Neural cell (in vitro differentiated cells): ENCODE measurements around the gene ACE. TPM values are rescaled to one million over a fixed set of nuclear protein-coding genes. Genes with fewer than 3 reads are reported as not detected.

Experiments used
- H2AFZ ChIP-seq: fragments of 200-600, 300-800 bp; sonication (generic), shearing (Covaris generic); 2 replicates; pipeline ENCODE4 v1.6.0; 2014; ENCODE audit warnings: low read depth, mild to moderate bottlenecking, antibody characterized with exemption, low read length, moderate library complexity
- H3F3A ChIP-seq: fragments of 200-600 bp; shearing (Covaris generic); 2 replicates; pipeline ENCODE4 v1.6.1; 2016; ENCODE audit warnings: mild to moderate bottlenecking, moderate library complexity, mixed read lengths, antibody characterized with exemption, low read length; ENCODE audit not compliant: insufficient read depth, poor library complexity, severe bottlenecking
- H3K27ac ChIP-seq: fragments of 200-600, 300-800 bp; sonication (generic), shearing (Covaris generic); 2 replicates; pipeline ENCODE4 v1.5.1; 2014; ENCODE audit warnings: mild to moderate bottlenecking, low read length, moderate library complexity
- H3K27me3 ChIP-seq: fragments of 300-800, 200-600 bp; sonication (generic), shearing (Covaris generic); 2 replicates; pipeline ENCODE4 v1.6.0; 2014; ENCODE audit warnings: mild to moderate bottlenecking, low read depth, low read length, moderate library complexity; ENCODE audit not compliant: insufficient read depth
- H3K36me3 ChIP-seq: fragments of 300-800, 200-600 bp; sonication (generic), shearing (Covaris generic); 2 replicates; pipeline ENCODE4 v1.5.1; 2014; ENCODE audit warnings: mild to moderate bottlenecking, antibody characterized with exemption, low read length, moderate library complexity; ENCODE audit not compliant: insufficient read depth
- H3K4me2 ChIP-seq: fragments of 300-800, 200-600 bp; sonication (generic), shearing (Covaris generic); 2 replicates; pipeline ENCODE4 v1.6.0; 2014; ENCODE audit warnings: mild to moderate bottlenecking, low read length
- H3K4me3 ChIP-seq: fragments of 300-800, 200-600 bp; sonication (generic), shearing (Covaris generic); 2 replicates; pipeline ENCODE4 v1.5.1; 2014; ENCODE audit warnings: mild to moderate bottlenecking, low read length, moderate library complexity
- H3K79me2 ChIP-seq: fragments of 200-600 bp; shearing (Covaris generic); replicated peaks from 2 replicates; pipeline ENCODE4 v1.6.0; 2014; ENCODE audit warnings: mild to moderate bottlenecking, low read length, moderate library complexity; ENCODE audit not compliant: insufficient read depth
- H3K9ac ChIP-seq: fragments of 300-800, 200-600 bp; sonication (generic), shearing (Covaris generic); 2 replicates; pipeline ENCODE4 v1.6.1; 2016; ENCODE audit warnings: mild to moderate bottlenecking, low read length, mixed read lengths
- H3K9me2 ChIP-seq: fragments of 200-600 bp; shearing (Covaris generic); 2 replicates; pipeline ENCODE4 v1.6.1; 2016; ENCODE audit warnings: mild to moderate bottlenecking, low read length, mixed read lengths; ENCODE audit not compliant: insufficient read depth
- H3K9me3 ChIP-seq: fragments of 200-600, 300-800 bp; sonication (generic), shearing (Covaris generic); 2 replicates; pipeline ENCODE4 v1.6.1; 2016; ENCODE audit warnings: mild to moderate bottlenecking, mixed run types, low read length, moderate library complexity, mixed read lengths
- H4K20me1 ChIP-seq: fragments of 200-600 bp; shearing (Covaris generic); 2 replicates; pipeline ENCODE4 v1.6.1; 2016; ENCODE audit warnings: mild to moderate bottlenecking, mixed run types; ENCODE audit not compliant: insufficient read depth
- EP300 ChIP-seq: fragments of 450-650 bp; conservative IDR thresholded peaks from 2 replicates; pipeline ENCODE4 v1.6.1; 2014; ENCODE audit warnings: antibody characterized with exemption, mild to moderate bottlenecking, moderate library complexity; ENCODE audit not compliant: poor library complexity, severe bottlenecking
- EZH2 ChIP-seq: fragments of 200-600, 300-800 bp; shearing (Covaris generic), sonication (generic); IDR thresholded peaks from 2 replicates; pipeline ENCODE4 v1.6.1; 2014; ENCODE audit warnings: antibody characterized with exemption, low read length, borderline replicate concordance, mild to moderate bottlenecking; ENCODE audit not compliant: insufficient read depth, poor library complexity, severe bottlenecking
- MXI1 ChIP-seq: fragments of 450-650 bp; conservative IDR thresholded peaks from 2 replicates; pipeline ENCODE4 v1.6.1; 2014; ENCODE audit warnings: antibody characterized with exemption, mild to moderate bottlenecking; ENCODE audit not compliant: poor library complexity, severe bottlenecking
- POLR2AphosphoS5 ChIP-seq: IDR thresholded peaks from 2 replicates; pipeline ENCODE4 v1.6.1; 2012
- RAD21 ChIP-seq: fragments of 450-650 bp; conservative IDR thresholded peaks from 2 replicates; pipeline ENCODE4 v1.6.1; 2014; ENCODE audit warnings: antibody characterized with exemption, mild to moderate bottlenecking, moderate library complexity
- SMC3 ChIP-seq: fragments of 450-650 bp; conservative IDR thresholded peaks from 2 replicates; pipeline ENCODE4 v1.6.1; 2014; ENCODE audit warnings: antibody characterized with exemption, mild to moderate bottlenecking, moderate library complexity; ENCODE audit not compliant: poor library complexity
- TAF1 ChIP-seq: IDR thresholded peaks from 2 replicates; pipeline ENCODE4 v1.6.1; 2012; ENCODE audit warnings: low read depth
- polyA plus RNA-seq: library from polyadenylated mRNA; depleted of rRNA; stranded (reverse); fragments of >200 nt; gene quantifications from 2 replicates; pipeline ENCODE4 v1.2.3, GENCODE V29; 2014
- TF ChIP-seq, protein P1 (sequence below): IDR thresholded peaks from 2 replicates; pipeline ENCODE4 v1.6.1; 2012; ENCODE audit warnings: borderline replicate concordance
- TF ChIP-seq, protein P2 (sequence below): fragments of 450-650 bp; IDR thresholded peaks from 2 replicates; pipeline ENCODE4 v1.5.1; 2014; ENCODE audit warnings: antibody characterized with exemption, mild to moderate bottlenecking, moderate library complexity; ENCODE audit not compliant: poor library complexity, severe bottlenecking

ACE gene
- polyA plus RNA-seq, 1 donor from 2014 or later = 1.5 TPM

DNA sequence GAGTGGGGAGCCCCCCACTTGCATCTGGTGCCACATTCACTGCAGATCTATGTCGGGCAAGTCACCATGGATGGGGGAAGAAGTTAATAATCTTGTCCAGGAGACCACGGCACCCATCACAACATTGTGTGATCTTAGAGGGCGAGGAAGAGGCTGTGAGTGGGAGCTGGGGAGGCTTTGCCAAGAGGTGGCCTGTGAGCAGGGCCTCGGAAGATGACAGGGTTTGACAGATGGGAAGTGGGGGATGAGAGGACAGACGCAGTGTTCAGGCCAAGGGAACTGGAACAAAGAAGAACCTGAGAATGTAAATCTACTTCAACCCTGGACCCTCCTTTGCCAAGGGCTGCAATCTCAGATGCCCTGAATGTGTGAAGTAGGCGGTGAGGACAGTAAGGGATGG, 12.4 kb downstream of the ACE start:
- TF ChIP-seq, protein P1, sequence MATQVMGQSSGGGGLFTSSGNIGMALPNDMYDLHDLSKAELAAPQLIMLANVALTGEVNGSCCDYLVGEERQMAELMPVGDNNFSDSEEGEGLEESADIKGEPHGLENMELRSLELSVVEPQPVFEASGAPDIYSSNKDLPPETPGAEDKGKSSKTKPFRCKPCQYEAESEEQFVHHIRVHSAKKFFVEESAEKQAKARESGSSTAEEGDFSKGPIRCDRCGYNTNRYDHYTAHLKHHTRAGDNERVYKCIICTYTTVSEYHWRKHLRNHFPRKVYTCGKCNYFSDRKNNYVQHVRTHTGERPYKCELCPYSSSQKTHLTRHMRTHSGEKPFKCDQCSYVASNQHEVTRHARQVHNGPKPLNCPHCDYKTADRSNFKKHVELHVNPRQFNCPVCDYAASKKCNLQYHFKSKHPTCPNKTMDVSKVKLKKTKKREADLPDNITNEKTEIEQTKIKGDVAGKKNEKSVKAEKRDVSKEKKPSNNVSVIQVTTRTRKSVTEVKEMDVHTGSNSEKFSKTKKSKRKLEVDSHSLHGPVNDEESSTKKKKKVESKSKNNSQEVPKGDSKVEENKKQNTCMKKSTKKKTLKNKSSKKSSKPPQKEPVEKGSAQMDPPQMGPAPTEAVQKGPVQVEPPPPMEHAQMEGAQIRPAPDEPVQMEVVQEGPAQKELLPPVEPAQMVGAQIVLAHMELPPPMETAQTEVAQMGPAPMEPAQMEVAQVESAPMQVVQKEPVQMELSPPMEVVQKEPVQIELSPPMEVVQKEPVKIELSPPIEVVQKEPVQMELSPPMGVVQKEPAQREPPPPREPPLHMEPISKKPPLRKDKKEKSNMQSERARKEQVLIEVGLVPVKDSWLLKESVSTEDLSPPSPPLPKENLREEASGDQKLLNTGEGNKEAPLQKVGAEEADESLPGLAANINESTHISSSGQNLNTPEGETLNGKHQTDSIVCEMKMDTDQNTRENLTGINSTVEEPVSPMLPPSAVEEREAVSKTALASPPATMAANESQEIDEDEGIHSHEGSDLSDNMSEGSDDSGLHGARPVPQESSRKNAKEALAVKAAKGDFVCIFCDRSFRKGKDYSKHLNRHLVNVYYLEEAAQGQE = no peak
- TF ChIP-seq TAF1 (no peak), MXI1 (no peak), SMC3 (no peak), EP300 (no peak), RAD21 (no peak), POLR2AphosphoS5 (no peak), EZH2 (no peak)
- TF ChIP-seq, protein P2, sequence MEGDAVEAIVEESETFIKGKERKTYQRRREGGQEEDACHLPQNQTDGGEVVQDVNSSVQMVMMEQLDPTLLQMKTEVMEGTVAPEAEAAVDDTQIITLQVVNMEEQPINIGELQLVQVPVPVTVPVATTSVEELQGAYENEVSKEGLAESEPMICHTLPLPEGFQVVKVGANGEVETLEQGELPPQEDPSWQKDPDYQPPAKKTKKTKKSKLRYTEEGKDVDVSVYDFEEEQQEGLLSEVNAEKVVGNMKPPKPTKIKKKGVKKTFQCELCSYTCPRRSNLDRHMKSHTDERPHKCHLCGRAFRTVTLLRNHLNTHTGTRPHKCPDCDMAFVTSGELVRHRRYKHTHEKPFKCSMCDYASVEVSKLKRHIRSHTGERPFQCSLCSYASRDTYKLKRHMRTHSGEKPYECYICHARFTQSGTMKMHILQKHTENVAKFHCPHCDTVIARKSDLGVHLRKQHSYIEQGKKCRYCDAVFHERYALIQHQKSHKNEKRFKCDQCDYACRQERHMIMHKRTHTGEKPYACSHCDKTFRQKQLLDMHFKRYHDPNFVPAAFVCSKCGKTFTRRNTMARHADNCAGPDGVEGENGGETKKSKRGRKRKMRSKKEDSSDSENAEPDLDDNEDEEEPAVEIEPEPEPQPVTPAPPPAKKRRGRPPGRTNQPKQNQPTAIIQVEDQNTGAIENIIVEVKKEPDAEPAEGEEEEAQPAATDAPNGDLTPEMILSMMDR = no peak
- H2AFZ ChIP-seq = no peak overlapping the region

DNA sequence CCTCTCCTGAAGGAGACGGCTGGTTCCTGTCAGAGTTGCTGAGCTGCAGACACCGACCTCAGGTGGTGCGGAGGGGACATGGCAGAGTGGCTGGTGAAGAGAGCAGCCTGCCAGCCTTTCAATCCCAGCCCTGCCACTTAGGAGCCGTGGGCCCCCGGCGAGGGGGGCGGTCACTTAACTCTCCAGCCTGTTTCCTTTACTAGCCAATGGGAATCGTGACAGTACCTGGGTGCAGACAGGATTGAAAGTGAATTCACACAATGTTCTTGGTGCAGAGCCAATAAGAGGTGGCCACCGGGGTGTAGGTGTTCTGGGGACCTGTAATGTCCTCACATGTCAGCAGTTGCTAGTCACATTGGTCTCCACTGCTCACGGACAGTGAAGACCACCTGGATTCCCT, 13.5 kb downstream of the ACE start:
- H4K20me1 ChIP-seq = no peaks in the 10 kb centered on the region
- H3F3A ChIP-seq = no peaks in the 10 kb centered on the region
- H3K4me2 ChIP-seq = no peak overlapping the region
- no peak overlapping the region for H3K4me3 ChIP-seq
- no peak overlapping the region for H3K27ac ChIP-seq
- TF ChIP-seq RAD21 = no peak
- TF ChIP-seq SMC3 = no peak
- TF ChIP-seq EP300 = no peak
- TF ChIP-seq, protein P2 = no peak
- TF ChIP-seq MXI1 = no peak
- TF ChIP-seq, protein P1 = no peak
- TF ChIP-seq POLR2AphosphoS5 = no peak
- TF ChIP-seq TAF1 = no peak
- TF ChIP-seq EZH2 = no peak
- H3K36me3 ChIP-seq = no peaks in the 10 kb centered on the region
- no peaks in the 10 kb centered on the region for H3K9me3 ChIP-seq
- no peaks in the 10 kb centered on the region for H3K79me2 ChIP-seq
- H3K27me3 ChIP-seq = no peaks in the 10 kb centered on the region
- H3K9me2 ChIP-seq = no peaks in the 10 kb centered on the region
- H3K9ac ChIP-seq = no peak overlapping the region
- no peak overlapping the region for H2AFZ ChIP-seq

More for the DNA sequence above, 12.4 kb downstream of the ACE start:
- no peaks in the 10 kb centered on the region for H3F3A ChIP-seq
- H3K27me3 ChIP-seq = no peaks in the 10 kb centered on the region
- H3K79me2 ChIP-seq = no peaks in the 10 kb centered on the region
- H3K27ac ChIP-seq = no peak overlapping the region
- no peaks in the 10 kb centered on the region for H3K9me3 ChIP-seq
- no peaks in the 10 kb centered on the region for H3K36me3 ChIP-seq
- no peak overlapping the region for H3K4me2 ChIP-seq
- H3K9me2 ChIP-seq = no peaks in the 10 kb centered on the region
- no peaks in the 10 kb centered on the region for H4K20me1 ChIP-seq
- H3K4me3 ChIP-seq = no peak overlapping the region
- no peak overlapping the region for H3K9ac ChIP-seq
